Dermis microvascular lymphatic vessel endothelial cell (primary cell): ENCODE data around the gene FAM193A. TPM values are rescaled to one million over a fixed set of nuclear protein-coding genes. Genes with fewer than 3 reads are reported as not detected.
"Not testable (repeated sequence)": the region's sequence is repeated elsewhere in the genome, so short reads cannot be mapped to it uniquely, and the experiment has no call there.

Source experiments
- DNase-seq, 2 donors: peaks; one replicate each; pipeline versions ENCODE4 v3.0.0 to v3.0.0-alpha.2; 2010; ENCODE audit warnings: low read depth in 2 of 2
- total RNA-seq: library from RNA; depleted of rRNA; stranded (reverse); fragments of >200 nt; gene quantifications from 2 replicates; pipeline ENCODE4 v1.2.1, GENCODE V29; 2014

The FAM193A gene
- total RNA-seq, 1 donor from 2014 or later: 4.4 TPM

DNA sequence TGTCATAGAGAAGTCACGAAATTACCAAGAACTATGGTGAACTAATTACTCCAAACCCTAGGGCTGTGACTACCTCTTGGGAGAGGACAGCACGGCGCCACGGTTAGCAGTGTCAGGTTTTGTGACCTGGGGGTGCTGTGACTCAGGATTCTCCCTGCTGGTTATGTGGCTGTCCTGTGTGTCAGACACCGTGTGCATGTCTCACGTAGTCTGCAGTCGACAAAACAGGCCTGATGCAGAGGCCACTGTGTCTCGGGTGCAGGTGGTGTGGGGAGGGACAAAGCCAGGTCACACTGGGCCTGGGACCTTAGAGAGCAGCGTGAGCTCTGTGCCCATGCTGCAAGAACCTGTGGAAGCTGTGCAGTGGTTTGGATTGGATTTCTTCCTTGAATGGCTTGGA, 185.6 kb downstream of the FAM193A start:
- no peak for DNase-seq

DNA sequence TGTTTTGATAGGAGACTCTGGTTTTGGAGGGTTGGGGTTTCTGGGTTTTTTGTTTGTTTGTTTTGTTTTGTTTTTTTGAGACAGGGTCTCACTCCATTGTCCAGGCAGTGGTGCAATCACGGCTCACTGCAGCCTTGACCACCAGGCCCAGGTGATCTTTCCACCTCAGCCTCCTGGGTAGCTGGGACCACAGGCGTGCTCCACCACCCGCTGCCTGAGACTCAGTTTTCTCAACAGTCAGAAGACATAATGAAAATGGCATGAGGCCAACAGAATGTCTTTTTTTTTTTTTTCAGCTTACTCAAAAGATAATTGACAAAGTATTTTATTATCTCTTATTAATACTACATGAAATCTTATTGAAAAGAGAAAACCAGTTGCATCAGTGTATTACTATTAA, 187.3 kb downstream of the FAM193A start:
- DNase-seq: no peak

DNA sequence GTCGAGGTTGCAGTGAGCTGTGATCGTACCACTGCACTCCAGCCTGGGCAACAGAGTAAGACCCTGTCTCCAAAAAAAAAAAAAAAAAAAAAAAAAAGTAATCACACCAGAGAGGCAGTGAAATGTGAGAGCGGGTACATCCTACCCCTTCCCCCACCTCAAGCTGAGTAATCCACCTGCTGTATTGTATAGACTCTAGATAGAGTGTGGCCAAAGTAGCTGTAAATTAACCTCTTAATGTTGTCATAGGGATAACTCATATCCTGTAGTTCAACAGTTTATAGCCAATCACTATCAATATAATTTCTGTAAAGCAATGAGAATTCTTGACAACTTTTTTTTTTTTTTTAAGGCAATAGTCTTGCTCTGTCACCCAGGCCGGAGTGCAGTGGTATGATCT, 188.9 kb downstream of the FAM193A start:
- DNase-seq: no peak

- DNase-seq: not testable (repeated sequence)
These were observed 190.4 kb downstream of the FAM193A start for GRCh38 chr4:2726881-2727280.

DNA sequence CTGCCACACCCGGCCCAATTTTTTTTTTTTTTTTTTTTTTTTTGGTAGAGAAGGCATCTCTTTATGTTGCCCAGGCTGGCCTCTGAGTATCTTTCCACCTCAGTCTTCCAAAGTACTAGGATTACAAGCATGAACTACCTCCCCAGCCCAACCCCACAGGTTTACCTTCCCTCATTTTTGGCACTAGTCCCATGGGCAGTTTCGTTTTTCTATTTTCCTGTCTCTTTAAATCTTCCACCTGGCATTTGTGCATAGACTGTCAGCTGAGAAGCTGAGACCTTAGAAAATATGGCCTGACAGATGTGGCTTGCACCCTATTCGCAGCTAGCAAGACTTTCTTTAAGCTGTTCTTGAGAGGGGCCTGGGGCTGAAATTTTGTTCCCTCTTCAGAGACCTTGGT, 191.8 kb downstream of the FAM193A start:
- DNase-seq: no peak

GRCh38 chr4:2728806-2729532, 192.5 kb downstream of the FAM193A start:
- no peak for DNase-seq

DNA sequence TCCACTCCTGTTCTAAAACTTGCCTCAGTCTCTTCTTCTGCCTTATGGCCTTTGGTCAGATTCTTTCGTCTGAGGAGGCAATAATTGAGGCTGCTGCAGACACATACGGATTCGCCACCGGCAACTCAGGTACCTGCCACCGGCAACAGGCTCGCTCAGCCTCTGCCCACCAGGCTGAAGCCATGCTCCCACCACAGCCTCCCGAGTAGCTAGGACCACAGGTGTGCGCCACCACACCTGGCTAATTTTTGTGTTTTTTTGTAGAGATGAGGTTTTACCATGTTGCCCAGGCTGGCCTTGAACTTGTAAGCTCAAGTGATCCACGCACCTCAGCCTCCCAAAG, 193.1 kb downstream of the FAM193A start:
- no peak for DNase-seq

GRCh38 chr4:2731907-2732317, 195.5 kb downstream of the FAM193A start:
- DNase-seq: no peak

GRCh38 chr4:2732526-2732925, 196.1 kb downstream of the FAM193A start:
- no peak for DNase-seq

DNA sequence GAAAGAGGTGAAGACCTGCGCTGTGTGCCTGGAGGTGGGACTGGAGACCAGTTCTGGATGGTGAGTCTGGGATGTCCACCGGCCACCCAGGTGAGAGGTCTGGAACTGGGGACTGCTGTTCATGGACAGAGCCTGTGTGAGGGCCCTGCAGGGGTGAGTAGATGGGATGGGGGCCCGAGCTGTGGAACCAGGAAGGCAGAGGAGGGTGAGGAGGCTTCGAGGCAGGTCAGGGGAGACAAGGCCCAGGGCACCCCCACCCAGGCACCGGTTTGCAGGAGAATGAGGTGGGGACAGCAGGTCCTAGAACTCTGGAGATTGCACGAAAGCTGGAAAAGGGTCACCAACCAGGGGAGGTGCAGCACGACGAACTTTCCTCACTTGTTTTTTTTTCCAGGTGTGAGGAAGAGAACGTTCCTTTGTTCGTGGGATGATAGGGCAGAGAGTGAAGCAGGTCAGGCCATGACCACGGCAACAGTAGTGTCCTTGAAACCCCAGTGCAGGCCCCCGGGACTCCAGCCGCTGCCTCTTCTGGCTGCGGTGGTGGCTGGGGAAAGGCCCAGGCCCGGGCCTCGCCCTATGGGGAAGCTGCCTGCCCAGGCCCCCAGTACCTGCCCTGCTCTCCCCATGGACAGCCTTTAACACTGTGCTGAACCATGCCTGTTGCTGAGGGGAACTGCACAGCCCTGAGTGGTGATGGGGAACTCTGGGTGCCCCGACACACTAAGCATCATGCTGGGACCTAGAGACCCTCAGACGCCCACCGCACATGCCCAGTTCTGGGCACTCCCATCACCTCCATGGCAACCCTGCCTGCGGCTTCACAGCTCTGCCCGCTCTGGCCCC, 196.8 kb downstream of the FAM193A start:
- no peak for DNase-seq

DNA sequence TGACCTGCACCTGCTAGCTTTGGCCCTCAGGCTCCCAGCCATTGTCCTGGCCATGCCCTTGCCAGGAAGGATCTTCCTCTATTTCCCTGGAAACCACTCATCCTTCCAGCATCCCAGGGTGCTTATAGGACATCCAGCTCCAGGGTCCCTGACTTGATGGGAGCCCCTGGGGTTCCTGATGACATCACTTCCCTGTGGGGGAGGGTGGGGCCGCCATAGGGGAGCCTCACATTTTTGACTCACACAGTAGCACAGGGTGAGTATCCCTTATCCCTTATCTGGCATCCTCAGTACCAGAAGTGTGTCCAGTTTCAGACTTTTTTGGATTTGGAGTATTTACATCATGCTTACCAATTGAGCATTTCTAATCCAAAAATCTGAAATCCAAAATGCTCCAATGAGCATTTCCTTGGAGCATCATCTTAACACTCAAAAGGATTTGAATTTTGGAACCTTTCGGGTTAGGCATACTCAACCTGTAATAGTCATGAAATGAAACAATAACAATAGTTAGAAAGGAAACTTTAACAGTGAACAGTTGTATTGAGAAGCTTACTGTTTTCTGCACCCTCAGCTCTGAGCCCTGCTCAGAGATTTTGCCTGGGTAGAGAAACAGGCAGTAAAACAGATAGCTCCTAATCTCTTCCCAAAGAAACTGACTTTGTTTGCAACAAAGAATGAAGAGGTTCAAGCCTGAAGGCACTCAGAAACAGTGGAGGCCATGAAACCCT, 197.6 kb downstream of the FAM193A start:
- no peak for DNase-seq

- DNase-seq: no peak
These were observed 198.2 kb downstream of the FAM193A start for GRCh38 chr4:2734612-2735011.

GRCh38 chr4:2735869-2736268, 199.4 kb downstream of the FAM193A start:
- no peak for DNase-seq

- DNase-seq: not testable (repeated sequence)
These were observed 201.8 kb downstream of the FAM193A start for GRCh38 chr4:2738296-2738695.

DNA sequence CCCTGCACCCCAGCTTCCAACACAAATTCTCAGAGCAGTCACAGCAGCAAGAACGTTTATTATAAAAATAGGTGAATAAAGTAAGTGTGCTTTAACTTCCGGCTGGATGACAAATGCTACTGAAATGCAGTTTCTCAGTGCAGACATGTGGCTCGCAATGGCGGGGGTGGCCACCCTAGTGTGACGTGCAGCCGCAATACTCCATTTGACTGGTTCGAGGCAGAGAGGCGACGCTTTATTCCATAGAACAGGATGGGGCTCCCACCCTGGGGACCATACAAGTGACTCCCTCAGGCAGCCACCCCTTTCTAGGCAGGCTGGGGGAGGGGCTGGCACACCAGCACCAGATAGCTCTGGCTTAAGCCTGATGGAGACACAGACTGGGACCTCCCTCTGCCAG, 205.2 kb downstream of the FAM193A start:
- DNase-seq: no peak

GRCh38 chr4:2742081-2742822, 205.8 kb downstream of the FAM193A start:
- DNase-seq: no peak

- no peak for DNase-seq
These were observed 206.5 kb downstream of the FAM193A start for GRCh38 chr4:2742823-2743517.

DNA sequence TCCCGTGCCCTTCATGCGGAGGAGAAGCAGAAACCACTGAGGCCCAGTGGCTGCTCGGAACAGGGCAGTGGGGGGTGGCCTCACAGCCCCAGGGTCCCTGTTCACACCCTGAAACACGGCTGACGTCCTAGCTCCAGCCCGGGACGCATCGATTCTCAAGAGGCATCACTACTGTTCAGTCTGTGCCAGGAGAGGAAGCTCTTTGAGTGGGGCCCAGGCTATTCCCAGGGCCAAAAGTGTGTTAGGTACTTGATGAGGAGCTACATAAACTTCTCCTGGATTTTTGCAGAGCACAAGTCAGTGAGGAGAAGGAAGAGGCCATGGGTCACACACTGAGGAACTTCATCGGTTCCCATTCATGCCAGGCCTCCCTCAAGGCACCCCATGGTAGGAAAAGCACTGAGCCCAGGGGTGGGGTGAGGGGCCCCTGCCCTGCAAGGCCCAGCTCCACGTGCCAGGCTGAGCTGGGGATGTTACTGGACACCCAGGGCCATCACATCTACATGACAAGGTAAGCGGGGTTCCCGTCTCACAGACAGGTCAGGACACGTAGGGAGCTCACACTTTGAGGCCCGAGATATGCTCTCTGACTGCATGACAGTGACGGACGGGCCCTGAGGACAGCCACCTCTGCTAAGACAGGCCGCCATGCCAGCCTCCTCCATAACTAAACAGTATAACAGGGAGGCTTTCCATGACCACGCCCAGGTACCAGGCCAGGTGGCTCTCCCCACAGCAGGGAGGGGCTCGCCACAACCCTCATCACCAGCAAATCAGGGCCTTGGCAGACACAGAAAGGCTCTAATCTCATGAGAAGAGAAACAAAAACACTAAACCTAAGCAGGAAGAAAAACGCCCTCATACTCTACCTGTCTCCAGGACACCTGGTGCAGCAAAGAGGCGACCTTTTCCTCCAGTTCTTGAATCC, 207.3 kb downstream of the FAM193A start:
- DNase-seq: no peak

DNA sequence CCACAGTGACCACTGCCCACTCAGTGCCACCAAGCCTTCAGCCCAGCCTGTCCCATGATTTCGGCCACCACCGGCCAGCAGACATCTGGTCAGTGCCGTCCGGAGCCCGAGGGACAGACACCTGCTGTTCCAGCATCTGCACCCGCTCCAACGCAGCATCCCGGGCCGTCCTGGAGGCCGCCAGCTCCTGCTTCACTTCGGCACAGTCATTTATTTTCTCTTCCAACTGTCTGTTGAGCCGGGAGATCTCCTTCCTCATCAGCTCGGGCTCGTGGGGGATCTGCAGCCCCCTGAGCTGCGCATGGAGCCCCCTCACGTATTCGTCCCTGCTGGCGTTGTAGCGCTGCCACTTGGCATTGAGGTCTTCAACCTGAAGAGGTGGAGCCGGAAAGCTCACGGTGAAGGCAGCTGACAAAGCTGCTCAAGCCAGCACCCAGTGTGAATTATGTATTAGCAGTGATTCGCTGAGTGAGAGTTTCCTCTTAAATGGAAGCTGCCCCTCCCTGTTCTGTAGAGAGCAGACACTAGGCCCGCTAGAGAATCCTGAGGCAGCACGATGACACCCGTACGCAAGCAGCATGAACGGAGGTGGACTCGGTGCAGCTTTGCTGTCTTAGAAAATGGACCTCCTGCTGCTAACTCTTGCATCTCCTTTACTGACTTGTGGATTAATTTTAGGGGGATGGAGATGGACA, 208.3 kb downstream of the FAM193A start:
- no peak for DNase-seq
